GM18511 (cell line): ENCODE data around the gene RGCC.
"Not testable (repeated sequence)": the region's sequence is repeated elsewhere in the genome, so short reads cannot be mapped to it uniquely, and the experiment has no call there.

Experiments used
- ATAC-seq: cut with Tn5 transposase; IDR thresholded peaks from one replicate; pipeline ENCODE4 v1.9.1; 2021; ENCODE audit warnings: mild to moderate bottlenecking, moderate library complexity; ENCODE audit not compliant: unreplicated experiment

The RGCC gene

GRCh38 chr13:41456768-41457588 lies at the start of gene RGCC:
RGCC (plus strand) TSS chr13:41457550; CDS start chr13:41457708, 158 bp downstream.
- peak; percentile 60 for ATAC-seq

- ATAC-seq = no peak
Observed at GRCh38 chr13:41408121-41408520, 49.2 kb upstream of the RGCC start.

- no peak for ATAC-seq
Observed at GRCh38 chr13:41408746-41409145, 48.6 kb upstream of the RGCC start.

GRCh38 chr13:41409611-41410010 lies 47.7 kb upstream of the RGCC start:
- no peak for ATAC-seq

GRCh38 chr13:41411060-41411459 lies 46.3 kb upstream of the RGCC start:
- no peak for ATAC-seq

- ATAC-seq = no peak
Observed at GRCh38 chr13:41411522-41411921, 45.8 kb upstream of the RGCC start.

GRCh38 chr13:41413872-41414271 lies 43.5 kb upstream of the RGCC start:
- no peak for ATAC-seq

- ATAC-seq = no peak
Observed at GRCh38 chr13:41416276-41416675, 41.1 kb upstream of the RGCC start.

GRCh38 chr13:41418027-41418426 lies 39.3 kb upstream of the RGCC start:
- ATAC-seq = no peak

GRCh38 chr13:41418731-41419130 lies 38.6 kb upstream of the RGCC start:
- no peak for ATAC-seq

- no peak for ATAC-seq
Observed at GRCh38 chr13:41419206-41419605, 38.1 kb upstream of the RGCC start.

GRCh38 chr13:41420146-41420545 lies 37.2 kb upstream of the RGCC start:
- no peak for ATAC-seq

GRCh38 chr13:41421330-41421729 lies 36.0 kb upstream of the RGCC start:
- ATAC-seq = not testable (repeated sequence)

- ATAC-seq = not testable (repeated sequence)
Observed at GRCh38 chr13:41421983-41422382, 35.4 kb upstream of the RGCC start.

- not testable (repeated sequence) for ATAC-seq
Observed at GRCh38 chr13:41423259-41423658, 34.1 kb upstream of the RGCC start.

GRCh38 chr13:41424675-41425074 lies 32.7 kb upstream of the RGCC start:
- ATAC-seq = not testable (repeated sequence)

- ATAC-seq = no peak
Observed at GRCh38 chr13:41426047-41426446, 31.3 kb upstream of the RGCC start.

GRCh38 chr13:41427666-41428065 lies 29.7 kb upstream of the RGCC start:
- no peak for ATAC-seq

GRCh38 chr13:41428155-41428554 lies 29.2 kb upstream of the RGCC start:
- ATAC-seq = no peak

GRCh38 chr13:41434030-41434429 lies 23.3 kb upstream of the RGCC start:
- not testable (repeated sequence) for ATAC-seq

- ATAC-seq = no peak
Observed at GRCh38 chr13:41434831-41435520, 22.4 kb upstream of the RGCC start.

GRCh38 chr13:41443969-41444368 lies 13.4 kb upstream of the RGCC start:
- ATAC-seq = no peak
